Aorta (tissue), 5 donors: Measurements from ENCODE around the gene HRCT1. TPM values are rescaled to one million over a fixed set of nuclear protein-coding genes. Genes with fewer than 3 reads are reported as not detected.
A peak's percentile ranks its signal among the peaks of the same experiment; 100 is the strongest.

ENCODE experiments used
- ATAC-seq: fragments of 200-7000 bp; cut with Tn5 transposase; one replicate; pipeline ENCODE4 v1.9.1; 2022; ENCODE audit warnings: moderate library complexity; ENCODE audit not compliant: low FRiP score
- DNase-seq, 2 donors: peaks; one replicate each; pipeline ENCODE4 v3.0.0-alpha.2; 2020
- H3K27ac ChIP-seq, 2 donors: one replicate each; pipeline ENCODE4 v1.5.1; 2013; ENCODE audit warnings: low read length in 2 of 2, mild to moderate bottlenecking in 2 of 2, moderate library complexity in 2 of 2, control low read depth in 1 of 2, inconsistent platforms in 1 of 2, low read depth in 1 of 2
- H3K27me3 ChIP-seq, 2 donors: one replicate each; pipeline ENCODE4 v1.6.1; 2013; ENCODE audit warnings: control low read depth in 1 of 2, low read length in 1 of 2, mild to moderate bottlenecking in 1 of 2, moderate library complexity in 1 of 2; ENCODE audit not compliant: insufficient read depth in 2 of 2, control insufficient read depth in 1 of 2
- H3K36me3 ChIP-seq, 2 donors: one replicate each; pipeline ENCODE4 v1.6.1; 2013; ENCODE audit warnings: control low read depth in 1 of 2, low read length in 1 of 2, mild to moderate bottlenecking in 1 of 2; ENCODE audit not compliant: insufficient read depth in 2 of 2, control insufficient read depth in 1 of 2
- H3K4me1 ChIP-seq, 2 donors: one replicate each; pipeline ENCODE4 v1.6.1; 2013; ENCODE audit warnings: low read length in 2 of 2, control low read depth in 1 of 2, mild to moderate bottlenecking in 1 of 2, moderate library complexity in 1 of 2; ENCODE audit not compliant: insufficient read depth in 2 of 2, control insufficient read depth in 1 of 2
- H3K4me3 ChIP-seq, 2 donors: one replicate each; pipeline ENCODE4 v1.5.1; 2013; ENCODE audit warnings: low read length in 2 of 2, control low read depth in 1 of 2, mild to moderate bottlenecking in 1 of 2
- H3K9me3 ChIP-seq: one replicate; pipeline ENCODE4 v1.6.1; 2013; ENCODE audit warnings: mild to moderate bottlenecking, low read length; ENCODE audit not compliant: control insufficient read depth
- WGBS, 2 donors: extraction: QIAGEN DNeasy Blood & Tissue Kit; methylation state at CpG; one replicate each; pipeline ENCODE4 v1.1.7; 2013; 5-methylcytosine and 5-hydroxymethylcytosine counted together
- intact Hi-C, 2 donors: fragments of 100-400 bp; cut with DNase I; formaldehyde crosslinking; loops; one replicate each; pipeline versions ENCODE4 v1.14.2 to v1.15.0; 2022
- polyA plus RNA-seq, 2 donors: library from polyadenylated mRNA; stranded (reverse); fragments of 200-250 nt; gene quantifications; one replicate each; pipeline ENCODE4 v1.2.3, GENCODE V29; 2013
- total RNA-seq, 2 donors: library from RNA; stranded (reverse); fragmentation: NEBNext Ultra II Directional; extraction: Animal tissue kit (Norgen Biotek cat#: 25700); gene quantifications; one replicate each; pipeline ENCODE4 v1.2.1, GENCODE V29; 2021
- donor health status: healthy with polysubstance abuse.
- donor health status: Bipolar disorder and iron deficiency.
- donor health status: DM: no; HTN: no; CAD: no.
- donor health status: DM: no; HTN: no; CAD: no.
- donor health status: DM: yes; HTN: yes; CAD: no.

The HRCT1 gene
- total and polyA plus RNA-seq, 4 donors: 14.2 to 25.7 (median 20.2) TPM

DNA sequence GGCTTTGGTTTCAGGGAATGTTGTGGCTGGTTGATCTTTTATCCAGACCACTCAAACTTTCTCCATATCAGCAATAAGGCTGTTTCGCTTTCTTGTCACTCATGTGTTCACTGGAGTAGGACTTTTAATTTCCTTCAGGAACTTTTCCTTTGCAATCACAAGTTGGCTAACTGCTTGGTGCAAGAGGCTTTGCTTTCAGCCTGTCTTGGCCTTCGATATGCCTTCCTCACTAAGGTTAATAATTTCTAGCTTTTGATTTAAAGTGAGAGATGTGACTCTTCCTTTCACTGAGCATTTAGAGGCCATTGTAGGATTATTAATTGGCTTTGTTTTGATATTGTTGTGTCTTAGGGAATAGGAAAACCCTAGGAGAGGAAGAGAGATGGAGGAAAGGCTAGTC, 7.0 kb upstream of the HRCT1 start:
- whole genome bisulfite sequencing, 2 donors: 62 to 70% methylated on average over 2 of the region's 2 CpGs

DNA sequence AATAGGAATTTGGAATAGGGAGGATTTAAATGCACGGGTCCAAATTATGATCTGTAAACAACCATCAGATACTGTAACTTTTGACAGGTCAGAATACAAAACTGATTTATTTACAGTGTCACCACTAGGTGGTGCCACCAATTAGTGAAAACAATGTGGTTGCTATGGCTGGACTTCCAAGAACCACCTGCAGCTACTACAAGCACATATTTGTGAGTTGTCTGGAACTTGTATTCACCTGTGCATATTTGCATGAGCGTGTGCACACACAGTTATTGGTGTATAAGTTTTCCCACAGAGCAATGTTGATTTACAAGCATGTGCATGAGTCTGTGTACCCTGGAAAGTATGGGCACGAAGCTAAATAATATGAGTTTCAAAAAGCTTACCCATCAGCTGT, 3.0 kb upstream of the HRCT1 start:
- no peaks in the 10 kb centered on the region for H3K9me3 ChIP-seq
- no peak overlapping the region for H3K27ac ChIP-seq
- no peak for ATAC-seq
- 22 to 38% methylated on average over 3 of the region's 3 CpGs for WGBS, 2 donors
- no peak for DNase-seq
- peaks cover 0 to under 1% of the 10 kb centered on the region in 2 donors for H3K4me1 ChIP-seq
- H3K27me3 ChIP-seq: no peaks in the 10 kb centered on the region
- H3K36me3 ChIP-seq: no peaks in the 10 kb centered on the region
- H3K4me3 ChIP-seq: no peak overlapping the region
- intact Hi-C loops: loop anchor here (2.0 to 5.0 kb wide), 2 partner anchors 119 to 120 kb away; no protein-coding TSS in a partner anchor

More for the DNA sequence above, 7.0 kb upstream of the HRCT1 start:
- Histone ChIP-seq H3K36me3 (no peaks in the 10 kb centered on the region), H3K27ac (no peak overlapping the region), H3K9me3 (no peaks in the 10 kb centered on the region), H3K4me1 (no peaks in the 10 kb centered on the region), H3K27me3 (no peaks in the 10 kb centered on the region), H3K4me3 (no peak overlapping the region)
- intact Hi-C loops: no loop called here
- ATAC-seq (no peak), DNase-seq (no peak)

DNA sequence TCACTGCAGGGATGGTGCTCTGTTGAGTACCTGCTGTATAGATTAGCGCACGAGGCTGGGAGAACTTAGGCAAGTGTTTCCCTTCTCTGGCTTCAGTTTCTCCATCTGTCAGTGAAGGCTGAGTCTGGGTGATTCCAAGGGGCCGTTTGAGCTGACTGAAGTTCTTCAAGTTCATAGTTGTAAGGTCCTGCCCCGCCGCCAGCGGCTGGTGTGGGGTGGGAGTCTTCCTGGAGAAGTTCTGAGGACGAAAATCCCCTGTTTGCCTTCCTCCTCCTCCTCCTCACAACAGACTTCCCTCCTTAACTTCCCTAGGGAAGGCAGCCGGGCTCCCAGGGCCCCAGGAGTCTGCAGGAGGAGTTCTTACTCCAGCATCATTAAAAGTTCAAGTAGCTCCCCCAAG, 1.7 kb upstream of the HRCT1 start:
- Histone ChIP-seq H3K27ac (peak overlapping the region in 1 of 2 donors; percentile 88), H3K9me3 (no peaks in the 10 kb centered on the region), H3K27me3 (no peaks in the 10 kb centered on the region), H3K4me1 (peaks cover 0 to 11% of the 10 kb centered on the region in 2 donors), H3K4me3 (no peak overlapping the region), H3K36me3 (no peaks in the 10 kb centered on the region)
- intact Hi-C loops: loop anchor here (2.0 to 5.0 kb wide), 2 partner anchors 40 to 118 kb away; no protein-coding TSS in a partner anchor
- WGBS, 2 donors: 46 to 59% methylated on average over 8 of the region's 8 CpGs
- ATAC-seq (no peak), DNase-seq (no peak)

DNA sequence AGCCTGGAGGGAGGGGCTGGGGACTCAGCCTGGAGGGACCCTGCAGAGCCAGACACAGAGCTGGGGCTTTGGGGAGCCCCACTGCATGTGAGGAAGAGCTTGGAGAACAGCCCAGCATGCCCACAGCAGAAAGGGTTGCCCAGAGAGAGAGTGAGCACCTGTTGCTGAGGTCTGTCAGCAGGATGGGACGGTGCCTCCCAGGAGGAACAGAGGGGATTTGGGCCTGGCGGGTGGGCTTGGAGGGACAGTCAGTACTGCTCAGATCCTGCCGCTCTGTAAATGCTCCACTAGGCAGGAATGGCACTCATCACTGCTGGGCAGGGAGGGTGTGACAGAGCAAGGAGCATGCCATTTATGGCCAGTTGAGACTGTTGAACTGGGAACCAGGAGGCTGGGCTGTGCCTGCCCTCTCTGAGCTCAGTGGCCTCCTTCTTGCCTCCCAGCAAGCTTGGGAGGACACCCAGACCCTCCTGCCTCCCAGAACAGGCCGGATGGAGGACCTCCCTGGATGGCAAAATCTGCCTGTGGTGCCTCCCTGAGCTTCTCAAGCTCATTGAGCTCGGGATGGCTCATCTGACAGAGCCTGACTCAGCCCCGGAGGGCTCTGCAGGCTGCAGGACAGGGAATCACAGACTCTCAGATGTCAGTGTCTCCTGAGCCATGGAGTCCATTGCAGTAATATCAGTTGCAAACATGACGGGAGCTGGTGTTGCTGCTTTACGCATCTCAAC, 786 bp upstream of the HRCT1 start:
- H3K4me1 ChIP-seq: peaks cover 0 to 12% of the 10 kb centered on the region in 2 donors
- DNase-seq: no peak
- WGBS, 2 donors: 57 to 60% methylated on average over 8 of the region's 8 CpGs

DNA sequence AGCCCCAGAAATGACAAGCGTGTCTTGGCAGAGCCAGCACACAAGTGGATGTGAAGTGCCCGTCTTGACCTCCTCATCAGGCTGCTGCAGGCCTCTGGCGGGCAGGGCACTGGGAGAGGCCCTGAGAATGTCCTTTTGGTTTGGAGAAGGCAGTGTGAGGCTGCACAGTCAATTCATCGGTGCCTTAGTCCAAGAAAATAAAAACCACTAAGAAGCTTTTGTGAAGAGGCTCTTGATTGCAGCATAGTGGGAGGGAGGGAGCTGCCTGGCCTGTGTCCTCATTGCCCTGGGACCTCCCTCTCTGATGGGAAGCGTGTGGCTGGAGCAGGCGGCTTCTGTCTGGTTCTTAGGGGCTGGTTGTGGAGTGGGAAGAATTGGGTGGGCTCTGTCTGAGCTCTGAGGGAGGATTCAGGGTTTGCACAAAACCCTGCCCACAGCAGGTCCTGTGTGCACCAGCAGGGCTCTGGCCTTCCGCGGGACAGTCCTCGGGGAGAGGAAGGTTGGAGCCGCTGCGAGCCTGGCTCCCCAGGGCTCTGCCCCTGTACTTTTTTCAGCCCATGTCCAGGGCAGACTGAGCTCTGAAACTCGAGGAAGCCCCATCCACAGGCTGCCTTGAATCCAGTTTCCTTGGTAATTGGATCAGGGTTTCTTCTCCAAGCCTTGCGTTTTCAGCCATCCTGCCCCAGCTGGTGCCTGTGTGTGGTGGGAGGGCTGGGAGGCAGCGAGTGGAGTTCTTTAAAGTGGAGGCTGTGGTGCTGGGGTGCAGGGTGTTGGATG, 1.1 kb downstream of the HRCT1 start:
- no peak overlapping the region for H3K4me3 ChIP-seq
- intact Hi-C loops: no loop called here
- DNase-seq: peak; percentile 82
- peak; percentile 75 for ATAC-seq
- H3K4me1 ChIP-seq: peaks cover 0 to 12% of the 10 kb centered on the region in 2 donors
- H3K9me3 ChIP-seq: no peaks in the 10 kb centered on the region
- H3K27me3 ChIP-seq: no peaks in the 10 kb centered on the region
- peak overlapping the region; percentile 88 to 95 for H3K27ac ChIP-seq
- WGBS, 2 donors: 7 to 11% methylated on average over 14 of the region's 14 CpGs
- no peaks in the 10 kb centered on the region for H3K36me3 ChIP-seq

More for the DNA sequence above, 786 bp upstream of the HRCT1 start:
- intact Hi-C loops: loop anchor here (2.0 kb wide), 1 partner anchor 40 kb away; no protein-coding TSS in a partner anchor
- H3K9me3 ChIP-seq: no peaks in the 10 kb centered on the region
- H3K27ac ChIP-seq: peak overlapping the region; percentile 88 to 95
- H3K27me3 ChIP-seq: no peaks in the 10 kb centered on the region
- no peak for ATAC-seq
- no peak overlapping the region for H3K4me3 ChIP-seq
- no peaks in the 10 kb centered on the region for H3K36me3 ChIP-seq

DNA sequence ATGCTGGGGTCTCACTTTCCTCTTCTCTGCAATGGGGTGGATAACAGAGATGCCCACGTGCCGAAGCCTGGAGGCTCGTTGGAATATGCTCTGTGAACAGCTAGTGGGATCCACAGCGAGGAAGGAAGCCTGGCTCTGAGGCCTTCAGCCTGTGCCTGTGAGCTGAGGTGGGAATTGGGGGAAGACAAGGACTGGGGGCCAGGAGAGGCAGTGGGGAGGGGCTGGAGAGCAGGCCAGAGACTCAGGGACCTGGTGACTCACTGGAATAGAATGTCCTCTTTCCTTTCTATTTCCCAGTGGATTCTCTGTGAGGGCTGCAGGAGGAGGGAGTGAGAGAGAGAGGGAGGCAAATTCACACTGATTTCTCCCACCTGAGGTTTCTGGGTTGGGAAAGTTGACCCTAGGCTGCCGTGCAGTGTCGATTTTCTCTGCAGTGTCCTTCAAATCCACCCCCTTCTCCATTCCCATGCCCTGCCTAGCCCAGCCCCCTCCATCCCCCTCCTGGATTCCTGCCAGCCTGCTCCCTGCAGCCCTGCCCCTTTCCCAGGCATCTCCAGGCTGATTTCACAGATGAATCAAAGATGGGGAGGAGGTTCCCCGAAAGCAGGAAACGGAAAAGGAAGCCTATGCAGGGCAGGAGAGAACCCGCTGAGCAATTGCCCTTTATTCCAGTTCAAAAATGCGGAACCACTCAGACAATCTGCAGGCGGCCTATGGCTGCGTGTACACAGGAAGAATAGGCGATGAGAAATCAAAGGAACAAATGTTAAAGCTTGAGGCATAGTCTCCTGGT, 1.9 kb downstream of the HRCT1 start:
- peak; percentile 84 to 87 for DNase-seq
- 8 to 13% methylated on average over 13 of the region's 13 CpGs for WGBS, 2 donors
- Histone ChIP-seq H3K27me3 (no peaks in the 10 kb centered on the region), H3K27ac (peak overlapping the region; percentile 88 to 95), H3K9me3 (no peaks in the 10 kb centered on the region), H3K4me1 (peaks cover 0 to 12% of the 10 kb centered on the region in 2 donors), H3K36me3 (no peaks in the 10 kb centered on the region), H3K4me3 (no peak overlapping the region)
- intact Hi-C loops: loop anchor here in 1 of 2 donors (1.0 kb wide), 1 partner anchor 28 kb away; no protein-coding TSS in a partner anchor
- peak; percentile 79 for ATAC-seq

DNA sequence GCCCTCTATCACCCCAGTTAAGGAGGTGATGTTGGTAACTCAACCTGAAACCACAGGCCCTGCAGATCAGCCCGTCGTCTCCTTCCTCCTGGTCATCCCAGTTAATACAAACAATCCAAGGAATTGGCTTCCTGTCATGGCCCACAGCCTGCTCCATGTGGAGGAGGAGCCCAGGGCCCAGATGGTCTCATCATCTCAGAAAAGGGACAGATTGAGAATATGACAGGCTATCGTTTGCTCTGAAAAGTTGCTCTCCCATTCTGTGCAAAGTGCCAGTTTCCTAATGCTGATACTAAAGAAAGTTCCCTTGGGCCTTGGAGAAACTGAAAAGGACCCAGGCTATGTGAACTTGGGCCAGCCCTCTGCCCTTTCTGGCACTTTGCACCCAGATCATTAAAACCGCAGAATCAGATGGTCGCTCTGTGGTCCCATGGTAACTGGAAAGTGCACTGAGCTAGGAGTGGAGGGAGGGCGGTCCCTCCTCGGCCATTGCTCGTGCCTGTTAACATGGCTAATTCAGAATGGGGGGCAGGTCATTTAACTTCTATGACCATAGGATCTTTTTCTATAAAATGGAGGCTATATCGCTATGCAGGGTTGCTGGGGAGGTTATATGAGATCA, 2.6 kb downstream of the HRCT1 start:
- peak overlapping the region; percentile 88 to 95 for H3K27ac ChIP-seq
- peaks cover 0 to 12% of the 10 kb centered on the region in 2 donors for H3K4me1 ChIP-seq
- 30 to 36% methylated on average over 9 of the region's 9 CpGs for WGBS, 2 donors
- DNase-seq (no peak), ATAC-seq (no peak)
- intact Hi-C loops: loop anchor here in 1 of 2 donors (1.0 kb wide), 1 partner anchor 28 kb away; no protein-coding TSS in a partner anchor
- H3K36me3 ChIP-seq: no peaks in the 10 kb centered on the region
- H3K4me3 ChIP-seq: no peak overlapping the region
- no peaks in the 10 kb centered on the region for H3K27me3 ChIP-seq
- no peaks in the 10 kb centered on the region for H3K9me3 ChIP-seq

DNA sequence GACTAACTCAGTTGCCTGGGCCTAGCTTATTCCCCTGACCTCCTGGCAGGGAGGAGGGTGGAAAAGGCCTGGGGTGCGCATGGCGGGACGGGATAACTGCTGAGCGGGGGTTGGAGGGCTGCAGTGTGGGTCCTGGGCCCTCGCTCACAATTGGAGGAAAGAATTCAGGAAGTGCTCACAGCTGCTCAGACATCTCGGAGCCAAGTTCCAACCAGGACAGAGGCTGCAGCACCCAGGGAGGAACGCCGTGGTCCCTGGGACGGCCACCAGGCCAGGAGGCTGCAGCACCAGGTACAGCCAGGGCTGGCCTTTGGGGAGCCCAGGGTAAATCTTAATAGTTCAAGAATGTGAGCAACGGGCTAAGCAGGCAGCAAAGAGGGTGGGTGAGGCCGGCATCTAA, 3.3 kb downstream of the HRCT1 start, which contains the start of gene SPAAR:
TSS of gene SPAAR (plus strand) at position 217 of the 400 bp plus-strand sequence. CDS start 974 bp downstream, outside the sequence.
- ATAC-seq: no peak
- H3K4me1 ChIP-seq: peaks cover 0 to 12% of the 10 kb centered on the region in 2 donors

More for the DNA sequence above, 3.3 kb downstream of the HRCT1 start, which contains the start of gene SPAAR:
- WGBS, 2 donors: 77 to 80% methylated on average over 11 of the region's 11 CpGs
- no peaks in the 10 kb centered on the region for H3K9me3 ChIP-seq
- no peak for DNase-seq
- no peaks in the 10 kb centered on the region for H3K36me3 ChIP-seq
- no peak within 1 kb of the TSS for H3K4me3 ChIP-seq
- H3K27me3 ChIP-seq: no peaks in the 10 kb centered on the region
- H3K27ac ChIP-seq: peak within 1 kb of the TSS; percentile 88 to 95
- intact Hi-C loops: no loop called here
